SK-N-SH treated with all-trans-retinoic acid at 6 μM for 48 hours (cell line): Measurements from ENCODE around the gene FREM3.

Source experiments
- ATAC-seq: fragments of 200-7000 bp; cut with Tn5 transposase; 3 replicates; pipeline ENCODE4 v1.9.1; 2020; ENCODE audit warnings: mild to moderate bottlenecking, moderate library complexity
- ARNTL ChIP-seq: fragments of 450-650 bp; formaldehyde crosslinking; IDR thresholded peaks from 2 replicates; pipeline ENCODE4 v1.5.0; 2020; ENCODE audit warnings: low read depth, mild to moderate bottlenecking, moderate library complexity, borderline replicate concordance
- BACH2 ChIP-seq: fragments of 250-450 bp; sonication (Bioruptor Pico); IDR thresholded peaks from 2 replicates; pipeline ENCODE4 v1.9.0; 2021; ENCODE audit warnings: mild to moderate bottlenecking, borderline replicate concordance
- CREB5 ChIP-seq: fragments of 250-450 bp; sonication (Bioruptor Pico); IDR thresholded peaks from 2 replicates; pipeline ENCODE4 v1.5.1; 2020; ENCODE audit warnings: low read depth, mild to moderate bottlenecking, moderate library complexity
- CSDC2 ChIP-seq: fragments of 250-450 bp; sonication (Bioruptor Pico); IDR thresholded peaks from 2 replicates; pipeline ENCODE4 v1.5.0; 2020; ENCODE audit warnings: mild to moderate bottlenecking, moderate library complexity
- ESRRG ChIP-seq: fragments of 250-450 bp; sonication (Bioruptor Pico); IDR thresholded peaks from 2 replicates; pipeline ENCODE4 v1.6.1; 2021; ENCODE audit warnings: mild to moderate bottlenecking
- ISL1 ChIP-seq: fragments of 250-450 bp; sonication (Bioruptor Pico); IDR thresholded peaks from 2 replicates; pipeline ENCODE4 v2.1.2; 2022; ENCODE audit warnings: mild to moderate bottlenecking, moderate library complexity
- OSR1 ChIP-seq: fragments of 250-450 bp; sonication (Bioruptor Pico); IDR thresholded peaks from 2 replicates; pipeline ENCODE4 v1.8.0; 2022; ENCODE audit warnings: moderate library complexity, mild to moderate bottlenecking, inconsistent platforms
- PPARA ChIP-seq: fragments of 250-450 bp; sonication (Bioruptor Pico); IDR thresholded peaks from 2 replicates; pipeline ENCODE4 v1.5.0; 2020; ENCODE audit warnings: mild to moderate bottlenecking, borderline replicate concordance
- RARB ChIP-seq: fragments of 250-450 bp; sonication (Bioruptor Pico); IDR thresholded peaks from 2 replicates; pipeline ENCODE4 v1.8.0; 2021; ENCODE audit warnings: mild to moderate bottlenecking, moderate library complexity
- SNAI2 ChIP-seq: fragments of 250-450 bp; sonication (Bioruptor Pico); IDR thresholded peaks from 2 replicates; pipeline ENCODE4 v1.5.0; 2020; ENCODE audit warnings: mild to moderate bottlenecking, moderate library complexity
- TCF4 ChIP-seq: fragments of 250-450 bp; sonication (Bioruptor Pico); IDR thresholded peaks from 2 replicates; pipeline ENCODE4 v1.8.0; 2021; ENCODE audit warnings: mild to moderate bottlenecking, moderate library complexity, borderline replicate concordance
- TOX ChIP-seq: fragments of 250-450 bp; sonication (Bioruptor Pico); IDR thresholded peaks from 2 replicates; pipeline ENCODE4 v1.8.0; 2021; ENCODE audit warnings: mild to moderate bottlenecking, moderate library complexity, borderline replicate concordance
- TSHZ2 ChIP-seq: fragments of 250-450 bp; sonication (Bioruptor Pico); IDR thresholded peaks from 2 replicates; pipeline ENCODE4 v1.5.0; 2020; ENCODE audit warnings: mild to moderate bottlenecking, moderate library complexity
- ZFP30 ChIP-seq: fragments of 450-650 bp; formaldehyde crosslinking; IDR thresholded peaks from 2 replicates; pipeline ENCODE4 v1.5.0; 2022; ENCODE audit warnings: mild to moderate bottlenecking, moderate library complexity
- ZNF70 ChIP-seq: fragments of 450-650 bp; formaldehyde crosslinking; IDR thresholded peaks from 2 replicates; pipeline ENCODE4 v1.5.0; 2020; ENCODE audit warnings: mild to moderate bottlenecking, moderate library complexity
- ZNF8 ChIP-seq: fragments of 450-650 bp; formaldehyde crosslinking; IDR thresholded peaks from 2 replicates; pipeline ENCODE4 v1.5.0; 2020; ENCODE audit warnings: mild to moderate bottlenecking, moderate library complexity
- TF ChIP-seq, protein P1 (sequence below): fragments of 250-450 bp; sonication (Bioruptor Pico); IDR thresholded peaks from 2 replicates; pipeline ENCODE4 v1.8.0; 2020; ENCODE audit warnings: mild to moderate bottlenecking, moderate library complexity, borderline replicate concordance
- TF ChIP-seq, protein P2 (sequence below): fragments of 250-450 bp; sonication (Bioruptor Pico); IDR thresholded peaks from 2 replicates; pipeline ENCODE4 v1.5.1; 2021; ENCODE audit warnings: mild to moderate bottlenecking, moderate library complexity
- TF ChIP-seq, protein P3 (sequence below): fragments of 250-450 bp; sonication (Bioruptor Pico); IDR thresholded peaks from 2 replicates; pipeline ENCODE4 v1.8.0; 2021; ENCODE audit warnings: low read depth, mild to moderate bottlenecking, moderate library complexity, borderline replicate concordance

Gene FREM3

DNA sequence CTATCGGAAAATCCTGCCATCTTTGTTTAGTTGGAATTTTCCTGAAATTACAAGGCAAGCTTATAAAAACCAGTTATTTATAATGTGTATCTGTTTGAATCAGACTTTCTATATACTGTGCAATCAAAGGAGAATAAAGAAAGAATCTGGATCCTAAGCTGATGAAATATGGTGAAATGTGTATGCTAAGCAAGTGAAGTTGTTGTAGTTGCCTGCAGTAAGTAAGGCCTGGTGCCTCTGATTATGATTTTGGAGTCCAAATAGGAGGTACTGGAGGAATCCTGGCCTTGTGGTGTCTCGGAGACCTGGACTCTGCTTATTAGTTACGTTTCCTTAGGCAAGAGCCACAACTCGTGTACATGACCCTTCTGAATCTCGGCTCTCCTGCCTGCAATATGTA, 13.1 kb upstream of the FREM3 start:
- no peak for TF ChIP-seq PPARA (CRISPR knock-in tag)
- TF ChIP-seq SNAI2 = no peak
- no peak for TF ChIP-seq TCF4 (CRISPR knock-in tag)
- no peak for ATAC-seq

DNA sequence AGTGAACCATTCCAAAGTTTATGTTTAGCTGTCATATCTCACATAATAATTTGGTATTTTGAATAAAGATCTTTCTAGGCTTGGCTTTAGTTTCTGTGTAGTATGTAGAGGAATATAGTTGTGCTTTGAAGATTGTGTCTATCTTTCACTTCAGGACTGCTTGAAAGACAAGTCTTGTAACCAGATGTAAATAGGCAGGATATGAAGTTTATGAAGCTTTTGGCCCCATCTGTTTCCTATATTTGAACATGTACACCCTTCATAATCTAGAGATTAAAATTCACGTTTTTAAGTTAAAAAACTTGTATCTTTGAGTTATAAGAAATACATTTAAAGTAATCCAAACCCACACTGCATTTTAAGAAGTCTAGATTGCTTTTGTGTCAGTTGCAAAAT, 11.7 kb upstream of the FREM3 start:
- no peak for ATAC-seq
- no peak for TF ChIP-seq ESRRG (CRISPR knock-in tag)
- no peak for TF ChIP-seq TSHZ2 (CRISPR knock-in tag)
- TF ChIP-seq TOX = no peak
- TF ChIP-seq ZNF70 (CRISPR knock-in tag) = no peak
- TF ChIP-seq CREB5 (CRISPR knock-in tag) = no peak
- TF ChIP-seq, protein P1, sequence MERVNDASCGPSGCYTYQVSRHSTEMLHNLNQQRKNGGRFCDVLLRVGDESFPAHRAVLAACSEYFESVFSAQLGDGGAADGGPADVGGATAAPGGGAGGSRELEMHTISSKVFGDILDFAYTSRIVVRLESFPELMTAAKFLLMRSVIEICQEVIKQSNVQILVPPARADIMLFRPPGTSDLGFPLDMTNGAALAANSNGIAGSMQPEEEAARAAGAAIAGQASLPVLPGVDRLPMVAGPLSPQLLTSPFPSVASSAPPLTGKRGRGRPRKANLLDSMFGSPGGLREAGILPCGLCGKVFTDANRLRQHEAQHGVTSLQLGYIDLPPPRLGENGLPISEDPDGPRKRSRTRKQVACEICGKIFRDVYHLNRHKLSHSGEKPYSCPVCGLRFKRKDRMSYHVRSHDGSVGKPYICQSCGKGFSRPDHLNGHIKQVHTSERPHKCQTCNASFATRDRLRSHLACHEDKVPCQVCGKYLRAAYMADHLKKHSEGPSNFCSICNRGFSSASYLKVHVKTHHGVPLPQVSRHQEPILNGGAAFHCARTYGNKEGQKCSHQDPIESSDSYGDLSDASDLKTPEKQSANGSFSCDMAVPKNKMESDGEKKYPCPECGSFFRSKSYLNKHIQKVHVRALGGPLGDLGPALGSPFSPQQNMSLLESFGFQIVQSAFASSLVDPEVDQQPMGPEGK (CRISPR knock-in tag) = no peak
- no peak for TF ChIP-seq SNAI2
- TF ChIP-seq CSDC2 (CRISPR knock-in tag) = no peak
- TF ChIP-seq ZFP30 (CRISPR knock-in tag) = no peak
- TF ChIP-seq ISL1 (CRISPR knock-in tag) = no peak
- no peak for TF ChIP-seq ARNTL (CRISPR knock-in tag)
- no peak for TF ChIP-seq PPARA (CRISPR knock-in tag)
- TF ChIP-seq, all 23 proteins: peak for 0

DNA sequence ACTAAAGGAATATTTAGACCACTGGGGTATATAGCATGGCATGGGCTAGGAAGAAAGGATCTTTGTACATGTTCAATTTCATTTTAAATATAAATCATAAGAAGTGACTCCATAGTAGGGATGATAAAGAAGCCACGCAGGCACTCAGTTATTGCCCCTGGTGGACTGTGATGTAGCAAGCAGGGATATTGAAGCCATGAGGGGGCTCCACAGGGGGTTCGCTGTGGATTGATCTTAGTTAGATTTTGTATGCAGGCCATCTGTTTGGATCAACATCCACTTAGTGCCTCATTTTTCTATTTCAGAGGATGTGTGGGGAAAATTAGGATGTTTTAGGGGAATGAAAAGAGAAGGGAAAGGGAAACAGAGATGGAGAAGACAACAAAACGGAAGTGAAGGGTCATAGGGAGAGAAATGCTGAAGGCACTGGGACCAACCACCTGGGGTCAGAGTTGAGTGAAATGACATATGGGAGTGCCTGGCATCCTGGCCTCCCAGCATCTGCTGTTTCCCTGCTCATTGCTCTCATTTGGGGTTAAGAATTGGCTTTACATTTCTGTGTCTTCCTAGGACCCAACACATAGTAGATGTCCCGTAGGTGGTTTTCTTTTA, 11.2 kb upstream of the FREM3 start:
- TF ChIP-seq, protein P2, sequence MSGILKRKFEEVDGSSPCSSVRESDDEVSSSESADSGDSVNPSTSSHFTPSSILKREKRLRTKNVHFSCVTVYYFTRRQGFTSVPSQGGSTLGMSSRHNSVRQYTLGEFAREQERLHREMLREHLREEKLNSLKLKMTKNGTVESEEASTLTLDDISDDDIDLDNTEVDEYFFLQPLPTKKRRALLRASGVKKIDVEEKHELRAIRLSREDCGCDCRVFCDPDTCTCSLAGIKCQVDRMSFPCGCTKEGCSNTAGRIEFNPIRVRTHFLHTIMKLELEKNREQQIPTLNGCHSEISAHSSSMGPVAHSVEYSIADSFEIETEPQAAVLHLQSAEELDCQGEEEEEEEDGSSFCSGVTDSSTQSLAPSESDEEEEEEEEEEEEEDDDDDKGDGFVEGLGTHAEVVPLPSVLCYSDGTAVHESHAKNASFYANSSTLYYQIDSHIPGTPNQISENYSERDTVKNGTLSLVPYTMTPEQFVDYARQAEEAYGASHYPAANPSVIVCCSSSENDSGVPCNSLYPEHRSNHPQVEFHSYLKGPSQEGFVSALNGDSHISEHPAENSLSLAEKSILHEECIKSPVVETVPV (CRISPR knock-in tag) = no peak
- TF ChIP-seq, all 23 proteins: peak for 0
- ATAC-seq = no peak; the same call in 2 of the 3 replicates

- no peak for ATAC-seq
- TF ChIP-seq, protein P3, sequence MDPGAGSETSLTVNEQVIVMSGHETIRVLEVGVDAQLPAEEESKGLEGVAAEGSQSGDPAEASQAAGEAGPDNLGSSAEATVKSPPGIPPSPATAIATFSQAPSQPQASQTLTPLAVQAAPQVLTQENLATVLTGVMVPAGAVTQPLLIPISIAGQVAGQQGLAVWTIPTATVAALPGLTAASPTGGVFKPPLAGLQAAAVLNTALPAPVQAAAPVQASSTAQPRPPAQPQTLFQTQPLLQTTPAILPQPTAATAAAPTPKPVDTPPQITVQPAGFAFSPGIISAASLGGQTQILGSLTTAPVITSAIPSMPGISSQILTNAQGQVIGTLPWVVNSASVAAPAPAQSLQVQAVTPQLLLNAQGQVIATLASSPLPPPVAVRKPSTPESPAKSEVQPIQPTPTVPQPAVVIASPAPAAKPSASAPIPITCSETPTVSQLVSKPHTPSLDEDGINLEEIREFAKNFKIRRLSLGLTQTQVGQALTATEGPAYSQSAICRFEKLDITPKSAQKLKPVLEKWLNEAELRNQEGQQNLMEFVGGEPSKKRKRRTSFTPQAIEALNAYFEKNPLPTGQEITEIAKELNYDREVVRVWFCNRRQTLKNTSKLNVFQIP (CRISPR knock-in tag) = no peak
- TF ChIP-seq ISL1 (CRISPR knock-in tag) (no peak), CREB5 (CRISPR knock-in tag) (no peak), PPARA (CRISPR knock-in tag) (no peak), RARB (no peak), BACH2 (CRISPR knock-in tag) (no peak), ZNF8 (no peak), TSHZ2 (CRISPR knock-in tag) (no peak), CSDC2 (CRISPR knock-in tag) (no peak), OSR1 (CRISPR knock-in tag) (no peak), SNAI2 (no peak), TOX (no peak)
- TF ChIP-seq, protein P1 (CRISPR knock-in tag) = no peak
Measured at GRCh38 chr4:143701365-143701764, 890 bp upstream of the FREM3 start.
